ENCODE measurements around the gene OR5P2. TPM values are rescaled to one million over a fixed set of nuclear protein-coding genes. Genes with fewer than 3 reads are reported as not detected.
"Not testable (repeated sequence)": the region's sequence is repeated elsewhere in the genome, so short reads cannot be mapped to it uniquely, and the experiment has no call there.

Gene OR5P2
- total RNA-seq, 3 donors from 2014 or later (not counting 1 experiment from before 2014, with no cell fraction given): not detected

DNA sequence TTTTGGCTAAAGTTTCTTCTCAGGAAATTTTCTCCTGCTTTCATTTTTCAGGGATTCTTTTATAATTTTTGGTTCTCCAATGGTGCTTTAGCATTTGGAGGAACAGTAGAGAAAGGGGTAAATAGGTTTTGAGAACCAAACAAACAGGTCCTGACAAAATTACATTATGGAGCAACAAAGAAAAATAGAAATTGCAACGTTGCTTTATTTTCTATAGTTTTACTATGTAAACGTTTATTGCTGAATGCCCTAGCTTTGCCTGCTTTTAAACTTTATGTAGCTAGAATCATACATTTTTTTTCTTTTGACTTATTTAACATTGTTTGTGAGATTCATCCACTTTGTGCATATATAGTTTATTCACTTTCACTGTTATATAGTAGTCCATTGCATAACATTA lies 43.8 kb upstream of the OR5P2 start:
- intact Hi-C loops (cut with micrococcal nuclease): no loop called here
- Histone ChIP-seq H3K27me3 (ENCODE audit: control insufficient read depth, insufficient read depth, low read length) (no peaks in the 10 kb centered on the region), H3K27ac (ENCODE audit: low read length) (no peak overlapping the region), H3K9me3 (ENCODE audit: control insufficient read depth, insufficient read depth, low read length) (no peaks in the 10 kb centered on the region), H3K4me1 (ENCODE audit: control insufficient read depth, insufficient read depth, low read length) (no peaks in the 10 kb centered on the region), H3K4me3 (ENCODE audit: low read length) (no peak overlapping the region), H3K36me3 (ENCODE audit: control insufficient read depth, insufficient read depth, low read length) (no peaks in the 10 kb centered on the region)
- DNase-seq: no peak
- Mint-ChIP-seq H3K4me1 (no peaks in the 10 kb centered on the region), H3K9me3 (peaks cover 0 to 4% of the 10 kb centered on the region in 2 donors), H3K27me3 (ENCODE audit: low read depth in 2 of 2) (peaks cover 0 to 3% of the 10 kb centered on the region in 2 donors), H3K36me3 (no peaks in the 10 kb centered on the region), H3K4me3 (no peak overlapping the region), H3K27ac (no peak overlapping the region)
- 86% methylated on average over 1 of the region's 2 CpGs for WGBS (ENCODE audit: insufficient coverage)
- TF ChIP-seq, protein P1, sequence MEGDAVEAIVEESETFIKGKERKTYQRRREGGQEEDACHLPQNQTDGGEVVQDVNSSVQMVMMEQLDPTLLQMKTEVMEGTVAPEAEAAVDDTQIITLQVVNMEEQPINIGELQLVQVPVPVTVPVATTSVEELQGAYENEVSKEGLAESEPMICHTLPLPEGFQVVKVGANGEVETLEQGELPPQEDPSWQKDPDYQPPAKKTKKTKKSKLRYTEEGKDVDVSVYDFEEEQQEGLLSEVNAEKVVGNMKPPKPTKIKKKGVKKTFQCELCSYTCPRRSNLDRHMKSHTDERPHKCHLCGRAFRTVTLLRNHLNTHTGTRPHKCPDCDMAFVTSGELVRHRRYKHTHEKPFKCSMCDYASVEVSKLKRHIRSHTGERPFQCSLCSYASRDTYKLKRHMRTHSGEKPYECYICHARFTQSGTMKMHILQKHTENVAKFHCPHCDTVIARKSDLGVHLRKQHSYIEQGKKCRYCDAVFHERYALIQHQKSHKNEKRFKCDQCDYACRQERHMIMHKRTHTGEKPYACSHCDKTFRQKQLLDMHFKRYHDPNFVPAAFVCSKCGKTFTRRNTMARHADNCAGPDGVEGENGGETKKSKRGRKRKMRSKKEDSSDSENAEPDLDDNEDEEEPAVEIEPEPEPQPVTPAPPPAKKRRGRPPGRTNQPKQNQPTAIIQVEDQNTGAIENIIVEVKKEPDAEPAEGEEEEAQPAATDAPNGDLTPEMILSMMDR (IDR thresholded peaks at IDR 0.05): no peak
- ATAC-seq: no peak

DNA sequence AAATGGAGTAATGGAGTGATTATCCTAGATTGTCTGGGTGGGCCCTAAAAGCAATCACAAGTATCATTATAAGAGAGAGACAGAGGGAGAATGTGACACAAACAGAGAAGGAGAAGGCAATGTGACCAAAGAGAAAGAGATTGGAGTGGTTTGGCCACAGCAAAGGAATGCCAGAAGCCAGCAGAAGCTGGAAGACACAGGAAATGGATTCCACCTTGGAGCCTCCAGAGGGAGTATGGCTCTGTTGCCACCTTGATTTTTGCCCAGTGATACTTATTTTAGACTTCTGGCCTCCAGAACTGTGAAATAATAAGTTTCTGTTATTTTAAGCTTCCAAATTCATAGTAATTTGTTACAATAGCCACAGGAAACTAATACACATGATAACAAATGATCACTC lies 36.8 kb upstream of the OR5P2 start:
- Histone ChIP-seq H3K36me3 (ENCODE audit: control insufficient read depth, insufficient read depth, low read length) (no peaks in the 10 kb centered on the region), H3K4me3 (ENCODE audit: low read length) (no peak overlapping the region), H3K27me3 (ENCODE audit: control insufficient read depth, insufficient read depth, low read length) (no peaks in the 10 kb centered on the region), H3K27ac (ENCODE audit: low read length) (no peak overlapping the region), H3K4me1 (ENCODE audit: control insufficient read depth, insufficient read depth, low read length) (no peaks in the 10 kb centered on the region), H3K9me3 (ENCODE audit: control insufficient read depth, insufficient read depth, low read length) (no peaks in the 10 kb centered on the region)
- no peaks in the 10 kb centered on the region for H3K4me1 Mint-ChIP-seq
- peaks cover 0 to 3% of the 10 kb centered on the region in 2 donors for H3K9me3 Mint-ChIP-seq
- no peak overlapping the region for H3K4me3 Mint-ChIP-seq
- H3K27me3 Mint-ChIP-seq (ENCODE audit: low read depth in 2 of 2): no peaks in the 10 kb centered on the region
- TF ChIP-seq, protein P1 (IDR thresholded peaks at IDR 0.05): no peak
- ATAC-seq: no peak
- H3K27ac Mint-ChIP-seq: no peak overlapping the region
- no peaks in the 10 kb centered on the region for H3K36me3 Mint-ChIP-seq
- no peak for DNase-seq
- intact Hi-C loops (cut with micrococcal nuclease): no loop called here

DNA sequence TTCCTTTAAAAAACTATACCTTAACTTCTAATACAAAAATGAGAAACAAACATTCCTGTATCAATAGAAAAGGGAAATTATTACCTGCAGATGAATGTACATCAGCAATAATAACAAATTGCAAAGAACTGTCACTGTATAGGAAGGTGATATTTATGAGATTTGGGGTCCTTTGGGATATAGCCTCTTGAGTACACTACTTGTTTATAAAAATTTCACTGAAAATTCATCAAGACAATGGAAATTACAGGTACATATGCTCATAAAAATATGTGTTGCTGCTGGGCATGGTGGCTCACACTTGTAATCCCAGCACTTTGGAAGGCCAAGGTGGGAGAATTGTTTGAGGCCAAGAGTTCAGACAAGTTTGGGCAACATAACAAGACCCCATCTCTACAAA lies 34.0 kb upstream of the OR5P2 start, which contains the start of gene OR5P3:
Gene OR5P3 (minus strand): TSS at position 101 of the 400 bp plus-strand sequence.
- Histone ChIP-seq H3K27me3 (ENCODE audit: control insufficient read depth, insufficient read depth, low read length) (no peaks in the 10 kb centered on the region), H3K9me3 (ENCODE audit: control insufficient read depth, insufficient read depth, low read length) (no peaks in the 10 kb centered on the region), H3K4me3 (ENCODE audit: low read length) (no peak within 1 kb of the TSS), H3K4me1 (ENCODE audit: control insufficient read depth, insufficient read depth, low read length) (no peaks in the 10 kb centered on the region), H3K36me3 (ENCODE audit: control insufficient read depth, insufficient read depth, low read length) (no peaks in the 10 kb centered on the region), H3K27ac (ENCODE audit: low read length) (no peak within 1 kb of the TSS)
- no peak within 1 kb of the TSS for H3K4me3 Mint-ChIP-seq
- H3K27ac Mint-ChIP-seq: no peak within 1 kb of the TSS
- ATAC-seq (no peak), DNase-seq (no peak)
- H3K9me3 Mint-ChIP-seq: peaks cover 0 to 2% of the 10 kb centered on the region in 2 donors
- no peaks in the 10 kb centered on the region for H3K4me1 Mint-ChIP-seq
- no peaks in the 10 kb centered on the region for H3K27me3 Mint-ChIP-seq (ENCODE audit: low read depth in 2 of 2)
- intact Hi-C loops (cut with micrococcal nuclease): no loop called here
- TF ChIP-seq, protein P1 (IDR thresholded peaks at IDR 0.05): no peak
- no peaks in the 10 kb centered on the region for H3K36me3 Mint-ChIP-seq

DNA sequence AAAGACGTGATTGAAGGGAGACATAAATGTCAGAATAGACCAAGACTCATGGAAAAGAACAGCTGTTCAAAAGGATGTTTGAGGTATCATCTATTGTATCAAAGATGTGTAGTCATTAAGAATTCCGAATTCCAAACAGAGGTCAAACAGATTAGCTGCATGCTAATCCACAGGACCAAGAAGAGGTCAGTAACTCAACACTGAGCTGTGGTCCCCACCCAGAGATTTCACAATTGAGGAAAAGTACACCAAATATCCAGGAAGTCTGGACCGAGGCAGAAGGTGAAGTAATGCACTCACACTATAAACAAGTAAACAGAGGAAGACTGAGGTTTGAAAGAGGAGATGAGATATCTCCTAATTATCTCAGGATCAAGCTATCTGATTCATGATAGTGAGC lies 29.6 kb upstream of the OR5P2 start:
- H3K4me1 Mint-ChIP-seq: no peaks in the 10 kb centered on the region
- 78% methylated on average over 1 of the region's 3 CpGs for WGBS (ENCODE audit: insufficient coverage)
- TF ChIP-seq, protein P1 (IDR thresholded peaks at IDR 0.05): no peak

DNA sequence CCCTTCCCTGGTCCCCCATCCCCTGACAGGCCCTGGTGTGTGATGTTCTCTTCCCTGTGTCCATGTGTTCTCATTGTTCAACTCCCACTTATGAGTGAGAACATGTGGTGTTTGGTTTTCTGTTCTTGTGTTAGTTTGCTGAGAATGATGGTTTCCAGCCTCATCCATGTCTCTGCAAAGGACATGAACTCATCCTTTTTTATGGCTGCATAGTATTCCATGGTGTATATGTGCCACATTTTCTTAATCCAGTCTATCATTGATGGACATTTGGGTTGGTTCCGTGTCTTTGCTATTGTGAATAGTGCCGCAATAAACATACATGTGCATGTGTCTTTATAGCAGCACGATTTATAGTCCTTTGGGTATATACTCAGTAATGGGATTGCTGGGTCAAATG lies 23.7 kb upstream of the OR5P2 start:
- intact Hi-C loops (cut with micrococcal nuclease); H3K27ac ChIP-seq (ENCODE audit: low read length); H3K4me3 Mint-ChIP-seq; DNase-seq; H3K9me3 ChIP-seq (ENCODE audit: control insufficient read depth, insufficient read depth, low read length); H3K27ac Mint-ChIP-seq; H3K36me3 ChIP-seq (ENCODE audit: control insufficient read depth, insufficient read depth, low read length); H3K4me1 Mint-ChIP-seq; H3K27me3 Mint-ChIP-seq (ENCODE audit: low read depth in 2 of 2); H3K4me1 ChIP-seq (ENCODE audit: control insufficient read depth, insufficient read depth, low read length); H3K36me3 Mint-ChIP-seq; H3K27me3 ChIP-seq (ENCODE audit: control insufficient read depth, insufficient read depth, low read length); ATAC-seq; H3K4me3 ChIP-seq (ENCODE audit: low read length): not testable (repeated sequence)
- 96% methylated on average over 3 of the region's 3 CpGs for WGBS (ENCODE audit: insufficient coverage)
- H3K9me3 Mint-ChIP-seq: peaks cover 9 to 14% of the 10 kb centered on the region in 2 donors

More for the DNA sequence above, 29.6 kb upstream of the OR5P2 start:
- intact Hi-C loops (cut with micrococcal nuclease): no loop called here
- Mint-ChIP-seq H3K27me3 (ENCODE audit: low read depth in 2 of 2) (no peaks in the 10 kb centered on the region), H3K4me3 (no peak overlapping the region), H3K27ac (no peak overlapping the region), H3K9me3 (peaks cover 0 to 2% of the 10 kb centered on the region in 2 donors), H3K36me3 (no peaks in the 10 kb centered on the region)
- H3K4me1 ChIP-seq (ENCODE audit: control insufficient read depth, insufficient read depth, low read length): no peaks in the 10 kb centered on the region
- H3K27me3 ChIP-seq (ENCODE audit: control insufficient read depth, insufficient read depth, low read length): no peaks in the 10 kb centered on the region
- H3K4me3 ChIP-seq (ENCODE audit: low read length): no peak overlapping the region
- H3K9me3 ChIP-seq (ENCODE audit: control insufficient read depth, insufficient read depth, low read length): no peaks in the 10 kb centered on the region
- no peak overlapping the region for H3K27ac ChIP-seq (ENCODE audit: low read length)
- H3K36me3 ChIP-seq (ENCODE audit: control insufficient read depth, insufficient read depth, low read length): no peaks in the 10 kb centered on the region
- no peak for ATAC-seq
- no peak for DNase-seq

Data from natural killer cell (primary cell).